GM12864 (cell line): Measurements from ENCODE around the gene ALG3.

Experiments
- DNase-seq: peaks from one replicate; pipeline ENCODE4 v3.0.0-alpha.2; 2011; ENCODE audit warnings: low read depth
- H3K4me3 ChIP-seq: 2 replicates; pipeline ENCODE4 v1.5.1; 2011; ENCODE audit warnings: mild to moderate bottlenecking, low read depth, low read length, control low read depth
- TF ChIP-seq, protein P1 (sequence below): IDR thresholded peaks from 2 replicates; pipeline ENCODE4 v1.5.1; 2011; ENCODE audit warnings: low read depth, mild to moderate bottlenecking, moderate library complexity, low read length, control low read depth, inconsistent platforms; ENCODE audit errors: missing control alignments

Gene ALG3

DNA sequence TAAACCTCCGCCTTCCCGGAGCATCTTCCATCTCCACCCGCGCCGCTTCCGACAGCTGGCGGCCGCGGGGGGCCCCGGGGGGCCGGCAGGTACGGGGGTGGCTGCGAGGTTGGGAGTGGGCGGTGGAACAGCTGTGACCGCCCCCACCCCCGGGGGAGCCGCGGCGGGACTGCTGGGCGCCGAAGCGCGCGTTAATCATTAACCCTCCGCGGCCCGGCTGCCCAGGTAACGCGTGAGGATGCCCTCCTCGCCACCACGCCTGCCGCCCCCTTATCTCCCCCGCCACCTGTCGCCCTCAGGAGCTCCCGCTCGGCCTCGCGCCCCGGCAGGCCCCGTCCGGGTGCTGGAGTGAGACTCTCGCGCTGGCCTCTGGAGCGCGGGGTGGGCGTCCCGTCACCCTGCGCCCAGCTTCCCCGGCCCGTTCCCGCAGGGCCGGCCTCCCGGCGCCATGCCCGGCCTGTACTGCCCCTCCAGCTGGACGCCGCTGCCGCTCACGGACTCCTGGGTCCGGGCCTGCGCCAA lies 18.6 kb downstream of the ALG3 start:
- no peak overlapping the region for H3K4me3 ChIP-seq
- no peak for DNase-seq
- TF ChIP-seq, protein P1, sequence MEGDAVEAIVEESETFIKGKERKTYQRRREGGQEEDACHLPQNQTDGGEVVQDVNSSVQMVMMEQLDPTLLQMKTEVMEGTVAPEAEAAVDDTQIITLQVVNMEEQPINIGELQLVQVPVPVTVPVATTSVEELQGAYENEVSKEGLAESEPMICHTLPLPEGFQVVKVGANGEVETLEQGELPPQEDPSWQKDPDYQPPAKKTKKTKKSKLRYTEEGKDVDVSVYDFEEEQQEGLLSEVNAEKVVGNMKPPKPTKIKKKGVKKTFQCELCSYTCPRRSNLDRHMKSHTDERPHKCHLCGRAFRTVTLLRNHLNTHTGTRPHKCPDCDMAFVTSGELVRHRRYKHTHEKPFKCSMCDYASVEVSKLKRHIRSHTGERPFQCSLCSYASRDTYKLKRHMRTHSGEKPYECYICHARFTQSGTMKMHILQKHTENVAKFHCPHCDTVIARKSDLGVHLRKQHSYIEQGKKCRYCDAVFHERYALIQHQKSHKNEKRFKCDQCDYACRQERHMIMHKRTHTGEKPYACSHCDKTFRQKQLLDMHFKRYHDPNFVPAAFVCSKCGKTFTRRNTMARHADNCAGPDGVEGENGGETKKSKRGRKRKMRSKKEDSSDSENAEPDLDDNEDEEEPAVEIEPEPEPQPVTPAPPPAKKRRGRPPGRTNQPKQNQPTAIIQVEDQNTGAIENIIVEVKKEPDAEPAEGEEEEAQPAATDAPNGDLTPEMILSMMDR, result no peak

DNA sequence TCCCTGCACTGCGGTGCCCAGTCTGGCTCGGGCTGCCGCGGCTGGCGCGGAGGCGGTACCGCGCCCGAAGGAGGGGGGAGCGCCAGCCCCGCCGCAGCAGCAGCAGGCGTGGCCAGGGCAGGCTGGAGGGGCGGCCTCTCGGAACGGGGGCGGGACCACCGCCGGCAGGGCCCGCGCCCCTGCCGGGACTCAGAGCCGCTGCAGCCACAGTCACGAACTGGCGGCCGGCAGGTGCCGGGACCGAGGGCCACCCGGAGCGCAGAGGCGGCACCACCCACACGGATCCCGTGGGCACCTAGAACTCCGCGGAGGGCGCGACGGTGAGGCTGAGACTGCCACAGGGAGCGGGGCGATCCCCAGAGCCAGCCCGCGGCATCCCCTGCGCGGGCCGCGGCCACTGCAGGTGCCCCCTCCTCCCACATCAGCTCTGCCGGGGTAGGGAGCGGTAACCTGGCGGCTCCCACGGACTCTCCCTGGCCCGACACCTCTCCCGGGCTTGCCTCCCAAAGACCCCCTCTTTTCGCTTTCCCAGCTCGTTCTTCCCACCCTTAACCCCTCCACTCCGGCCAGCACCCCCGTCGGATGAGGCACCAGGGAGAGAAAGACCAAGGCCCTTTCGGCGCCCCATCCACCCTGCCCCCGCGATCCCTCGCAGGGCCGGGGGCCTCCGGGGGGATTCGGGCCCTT lies 19.2 kb downstream of the ALG3 start, which contains the start of gene VWA5B2:
Gene VWA5B2, plus strand, starts transcription at position 192 of the 687 bp plus-strand sequence. CDS start 944 bp downstream, outside the sequence.
- DNase-seq, result no peak
- TF ChIP-seq, protein P1, result peak; percentile 29
- peak within 1 kb of the TSS; percentile 44 for H3K4me3 ChIP-seq

DNA sequence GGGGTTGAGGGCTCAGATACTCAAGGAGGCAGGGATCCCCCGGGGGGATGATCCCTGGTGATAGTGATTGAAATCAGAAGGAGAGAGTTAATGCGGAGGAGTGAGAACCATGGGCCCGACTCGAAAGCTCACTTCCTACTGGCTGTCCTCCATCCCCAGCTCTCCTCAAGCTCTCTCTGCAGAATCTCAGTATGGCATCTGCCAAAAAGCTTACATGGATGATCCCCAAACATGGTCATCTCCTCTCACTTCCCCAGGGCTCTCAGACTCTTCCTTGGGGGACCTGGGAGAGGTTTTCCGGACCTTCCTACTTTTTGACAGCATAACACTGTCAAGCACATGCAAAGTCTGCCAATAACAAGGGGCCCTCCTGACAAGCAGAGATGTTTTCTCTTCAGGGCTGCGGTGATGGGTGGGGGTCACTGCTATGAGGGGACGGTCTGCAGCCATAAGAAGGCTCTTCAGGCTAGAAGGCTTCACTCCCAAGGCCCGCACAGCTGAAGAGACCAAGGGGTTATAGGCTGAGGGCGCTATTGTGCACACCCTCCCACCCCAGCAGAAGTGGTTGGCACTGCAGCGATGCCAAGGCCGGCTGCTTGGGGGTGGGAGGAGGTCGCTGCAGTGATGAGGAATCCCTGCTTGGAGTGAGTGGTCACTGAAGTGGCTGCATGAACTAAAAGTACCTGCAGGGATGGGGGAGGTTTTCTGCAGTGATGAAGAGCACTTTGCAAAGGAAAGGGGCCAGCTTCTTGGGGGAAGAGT lies 20.2 kb downstream of the ALG3 start:
- TF ChIP-seq, protein P1, result no peak
- H3K4me3 ChIP-seq, result no peak overlapping the region
- no peak for DNase-seq

DNA sequence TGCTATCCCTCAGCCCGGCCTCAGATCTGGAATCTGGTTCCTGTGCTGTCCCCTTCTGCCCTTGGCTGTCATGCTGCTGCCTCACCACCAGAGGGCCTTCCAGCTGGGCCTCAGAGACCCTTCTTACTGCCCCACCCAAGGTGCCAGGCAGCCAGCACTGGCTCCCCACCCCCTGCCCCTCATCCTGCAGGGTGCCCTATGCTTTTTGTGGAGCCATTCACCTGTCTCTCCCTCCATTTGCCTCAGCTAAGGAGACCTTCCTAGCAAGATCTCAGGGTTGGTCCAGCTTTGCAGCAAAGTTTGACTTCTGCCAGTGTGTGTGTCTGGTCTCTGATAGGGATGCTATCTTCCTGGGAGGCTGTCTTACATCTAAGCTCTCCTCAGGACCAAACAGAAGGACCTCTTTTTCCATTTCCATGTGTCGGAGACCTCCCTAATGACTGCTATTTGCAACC lies 21.3 kb downstream of the ALG3 start:
- TF ChIP-seq, protein P1, result peak; percentile 94
- no peak for DNase-seq
- H3K4me3 ChIP-seq, result no peak overlapping the region

DNA sequence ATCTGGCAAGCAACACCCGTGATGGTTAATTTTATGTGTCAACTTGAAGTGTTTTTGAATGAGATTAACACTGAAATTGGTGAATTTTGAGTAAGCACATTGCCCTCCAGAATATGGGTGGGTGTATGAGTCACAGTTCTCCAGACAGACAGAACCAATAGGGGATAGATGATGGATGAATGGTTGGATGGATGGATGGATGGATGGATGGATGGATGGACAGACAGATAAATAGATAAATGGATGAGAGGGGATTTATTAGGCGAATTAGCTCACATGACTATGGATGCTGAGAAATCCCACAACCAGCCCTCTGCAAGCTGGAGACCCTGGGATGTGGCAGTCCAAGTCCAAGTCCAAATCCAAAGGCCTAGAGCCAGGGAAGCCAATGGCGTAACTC lies 24.8 kb downstream of the ALG3 start:
- TF ChIP-seq, protein P1, result no peak
- no peak overlapping the region for H3K4me3 ChIP-seq
- DNase-seq, result no peak

DNA sequence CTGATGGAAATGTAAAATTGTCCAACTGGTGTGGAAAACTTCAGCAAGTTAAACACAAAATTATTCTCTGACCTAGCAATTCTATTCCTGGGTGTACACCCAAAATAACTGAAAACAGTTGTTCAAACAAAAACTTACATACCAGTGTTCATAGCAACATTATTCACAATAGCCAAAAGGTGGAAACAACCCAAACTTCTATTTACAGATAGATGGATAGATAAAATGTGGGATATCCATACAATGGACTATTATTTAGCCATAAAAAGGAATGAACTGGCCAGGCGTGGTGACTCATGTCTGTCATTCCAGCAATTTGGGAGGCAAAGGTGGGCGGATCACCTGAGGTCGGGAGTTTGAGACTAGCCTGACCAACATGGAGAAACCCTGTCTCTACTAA lies 26.2 kb downstream of the ALG3 start:
- H3K4me3 ChIP-seq, result no peak overlapping the region
- no peak for DNase-seq
- TF ChIP-seq, protein P1, result no peak
